Astrocyte (in vitro differentiated cells and primary cell): ENCODE data around the gene CSNK1A1. TPM values are rescaled to one million over a fixed set of nuclear protein-coding genes. Genes with fewer than 3 reads are reported as not detected.
A peak's percentile ranks its signal among the peaks of the same experiment; 100 is the strongest.

Experiments used
- DNase-seq: peaks from one replicate; pipeline ENCODE4 v3.0.0-alpha.2; 2010; ENCODE audit warnings: low read depth
- FAIRE-seq: peaks from 2 replicates; lab custom pipeline; 2011; peaks lifted over from hg19 to GRCh38; lab: Jason Lieb, UNC
- H2AFZ ChIP-seq: 2 replicates; pipeline ENCODE4 v1.6.0; 2012; ENCODE audit warnings: low read depth, low read length, inconsistent platforms
- H3K27ac ChIP-seq: 2 replicates; pipeline ENCODE4 v1.5.1; 2011; ENCODE audit warnings: low read depth, low read length, inconsistent platforms
- H3K27me3 ChIP-seq: 2 replicates; pipeline ENCODE4 v1.6.0; 2011; ENCODE audit warnings: low read length, inconsistent platforms; ENCODE audit not compliant: insufficient read depth
- H3K36me3 ChIP-seq: 2 replicates; pipeline ENCODE4 v1.5.1; 2011; ENCODE audit warnings: low read length, inconsistent platforms; ENCODE audit not compliant: insufficient read depth
- H3K4me1 ChIP-seq: 2 replicates; pipeline ENCODE4 v1.5.1; 2011; ENCODE audit warnings: low read length, inconsistent platforms; ENCODE audit not compliant: insufficient read depth
- H3K4me2 ChIP-seq: 2 replicates; pipeline ENCODE4 v1.6.0; 2012; ENCODE audit warnings: low read length, inconsistent platforms
- H3K4me3 ChIP-seq: 2 replicates; pipeline ENCODE4 v1.5.1; 2011; ENCODE audit warnings: low read depth, mild to moderate bottlenecking, low read length, inconsistent platforms; ENCODE audit not compliant: insufficient read depth
- H3K79me2 ChIP-seq: 2 replicates; pipeline ENCODE4 v1.6.0; 2012; ENCODE audit warnings: mild to moderate bottlenecking, low read length, inconsistent platforms; ENCODE audit not compliant: insufficient read depth
- H3K9ac ChIP-seq: 2 replicates; pipeline ENCODE4 v1.6.0; 2012; ENCODE audit warnings: mild to moderate bottlenecking, low read length, inconsistent platforms
- H3K9me3 ChIP-seq: 2 replicates; pipeline ENCODE4 v1.5.1; 2012; ENCODE audit warnings: low read depth, mild to moderate bottlenecking, low read length, inconsistent platforms; ENCODE audit not compliant: insufficient read depth
- H4K20me1 ChIP-seq: 2 replicates; pipeline ENCODE4 v1.6.0; 2012; ENCODE audit warnings: low read length, inconsistent platforms; ENCODE audit not compliant: insufficient read depth
- H3K27ac Mint-ChIP-seq: one replicate; pipeline ENCODE4 v1.8.0; 2021; ENCODE audit warnings: mild to moderate bottlenecking, mixed read lengths; ENCODE audit not compliant: unreplicated experiment
- H3K27me3 Mint-ChIP-seq: one replicate; pipeline ENCODE4 v1.8.0; 2021; ENCODE audit warnings: low read depth, mixed read lengths; ENCODE audit not compliant: unreplicated experiment
- H3K36me3 Mint-ChIP-seq: one replicate; pipeline ENCODE4 v1.8.0; 2021; ENCODE audit warnings: low read depth, mixed read lengths; ENCODE audit not compliant: unreplicated experiment
- H3K4me1 Mint-ChIP-seq: one replicate; pipeline ENCODE4 v1.8.0; 2021; ENCODE audit warnings: low read depth, mixed read lengths; ENCODE audit not compliant: unreplicated experiment
- H3K4me3 Mint-ChIP-seq: one replicate; pipeline ENCODE4 v1.8.0; 2021; ENCODE audit warnings: mild to moderate bottlenecking, moderate library complexity, mixed read lengths; ENCODE audit not compliant: unreplicated experiment
- H3K9me3 Mint-ChIP-seq: one replicate; pipeline ENCODE4 v1.8.0; 2021; ENCODE audit warnings: mild to moderate bottlenecking, mixed read lengths; ENCODE audit not compliant: unreplicated experiment
- CTCF ChIP-seq: IDR thresholded peaks from 2 replicates; pipeline ENCODE4 v1.5.1; 2011; ENCODE audit warnings: low read depth, mild to moderate bottlenecking, inconsistent platforms, low read length, moderate library complexity; ENCODE audit not compliant: insufficient read depth
- EZH2 ChIP-seq: IDR thresholded peaks from 2 replicates; pipeline ENCODE4 v1.6.1; 2012; ENCODE audit warnings: mild to moderate bottlenecking, low read length, inconsistent platforms; ENCODE audit not compliant: insufficient read depth
- total RNA-seq: library from RNA; stranded (reverse); gene quantifications from 2 replicates; pipeline ENCODE4 v1.2.1, GENCODE V29; 2021

CSNK1A1 gene
- total RNA-seq, 1 donor from 2014 or later, result 384 TPM

GRCh38 chr5:149471406-149472183 is 79.6 kb downstream of the CSNK1A1 start:
- no peaks in the 10 kb centered on the region for H3K36me3 Mint-ChIP-seq
- Histone ChIP-seq H3K4me1 (peaks cover 12% of the 10 kb centered on the region), H3K9ac (no peak overlapping the region), H4K20me1 (no peaks in the 10 kb centered on the region), H3K9me3 (no peaks in the 10 kb centered on the region), H3K27me3 (no peaks in the 10 kb centered on the region), H3K36me3 (no peaks in the 10 kb centered on the region), H2AFZ (peak overlapping the region; percentile 39), H3K79me2 (no peaks in the 10 kb centered on the region), H3K27ac (no peak overlapping the region), H3K4me3 (no peak overlapping the region), H3K4me2 (peak overlapping the region; percentile 52)
- FAIRE-seq (no peak), DNase-seq (peak; percentile 52)
- H3K4me1 Mint-ChIP-seq, result peaks cover 22% of the 10 kb centered on the region
- peaks cover 2% of the 10 kb centered on the region for H3K9me3 Mint-ChIP-seq
- H3K27me3 Mint-ChIP-seq, result no peaks in the 10 kb centered on the region
- no peak for TF ChIP-seq EZH2
- TF ChIP-seq CTCF, result no peak
- no peak overlapping the region for H3K4me3 Mint-ChIP-seq
- H3K27ac Mint-ChIP-seq, result no peak overlapping the region

GRCh38 chr5:149470942-149471341 is 80.3 kb downstream of the CSNK1A1 start:
- Mint-ChIP-seq H3K4me1 (peaks cover 27% of the 10 kb centered on the region), H3K27ac (no peak overlapping the region), H3K27me3 (no peaks in the 10 kb centered on the region), H3K36me3 (no peaks in the 10 kb centered on the region), H3K4me3 (no peak overlapping the region), H3K9me3 (peaks cover 2% of the 10 kb centered on the region)
- Histone ChIP-seq H3K4me2 (no peak overlapping the region), H3K9ac (no peak overlapping the region), H4K20me1 (no peaks in the 10 kb centered on the region), H3K27ac (no peak overlapping the region), H3K79me2 (no peaks in the 10 kb centered on the region), H2AFZ (no peak overlapping the region), H3K27me3 (no peaks in the 10 kb centered on the region), H3K9me3 (no peaks in the 10 kb centered on the region), H3K4me3 (no peak overlapping the region), H3K36me3 (no peaks in the 10 kb centered on the region), H3K4me1 (peaks cover 18% of the 10 kb centered on the region)
- DNase-seq, result no peak
- FAIRE-seq, result no peak
- no peak for TF ChIP-seq CTCF
- TF ChIP-seq EZH2, result no peak

GRCh38 chr5:149466457-149466972 is 84.7 kb downstream of the CSNK1A1 start:
- TF ChIP-seq CTCF, result no peak
- TF ChIP-seq EZH2, result no peak
- Histone ChIP-seq H3K79me2 (no peaks in the 10 kb centered on the region), H3K4me1 (peaks cover 24% of the 10 kb centered on the region), H4K20me1 (no peaks in the 10 kb centered on the region), H3K9ac (peak overlapping the region; percentile 51), H3K9me3 (no peaks in the 10 kb centered on the region), H3K36me3 (no peaks in the 10 kb centered on the region), H3K27ac (peak overlapping the region; percentile 46), H3K4me2 (peak overlapping the region; percentile 74), H2AFZ (peak overlapping the region; percentile 22), H3K27me3 (no peaks in the 10 kb centered on the region), H3K4me3 (peak overlapping the region; percentile 11)
- Mint-ChIP-seq H3K27ac (peak overlapping the region; percentile 93), H3K27me3 (no peaks in the 10 kb centered on the region), H3K4me3 (no peak overlapping the region), H3K36me3 (no peaks in the 10 kb centered on the region), H3K4me1 (peaks cover 30% of the 10 kb centered on the region), H3K9me3 (no peaks in the 10 kb centered on the region)
- FAIRE-seq (peak; percentile 45), DNase-seq (peak; percentile 84)
